ENCODE data around the gene SOD1. TPM values are rescaled to one million over a fixed set of nuclear protein-coding genes. Genes with fewer than 3 reads are reported as not detected.

Gene SOD1
- total RNA-seq, 1 donor, result 207 TPM

Small RNAs within 50 kb of the gene (small RNA-seq; reads per million reads assigned to genes)
- gene RF01241, result not detected

Other genes with a start within 250 kb of the SOD1 start
- gene SCAF4, start 72.4 kb downstream of the SOD1 start, total RNA-seq, result 7.6 and 10.9 TPM in 2 replicates
- under 0.01 TPM in 2 replicates for gene HUNK, start 213.3 kb downstream of the SOD1 start, total RNA-seq

Data from osteoblast (primary cell).